Central memory CD8-positive, alpha-beta T cell (primary cell): ENCODE data around the gene NT5E.
"Not testable (repeated sequence)": the region's sequence is repeated elsewhere in the genome, so short reads cannot be mapped to it uniquely, and the experiment has no call there.

Experiments used
- ATAC-seq: fragments of 150-1000 bp; cut with Tn5 transposase; replicated peaks from 2 replicates; pipeline ENCODE4 v1.10.0; 2022; ENCODE audit warnings: mild to moderate bottlenecking, moderate FRiP score, moderate number of reproducible peaks; ENCODE audit not compliant: poor library complexity, severe bottlenecking; ENCODE audit errors: extremely low read depth
- DNase-seq, 2 donors: peaks; one replicate each; pipeline ENCODE4 v3.0.0; 2021; ENCODE audit warnings: low spot score in 2 of 2
- H3K27ac Mint-ChIP-seq: one replicate; pipeline ENCODE4 v1.8.0; 2022; ENCODE audit warnings: low read depth, mild to moderate bottlenecking, moderate library complexity, mixed read lengths
- H3K27me3 Mint-ChIP-seq: one replicate; pipeline ENCODE4 v1.8.0; 2022; ENCODE audit warnings: mixed read lengths
- H3K36me3 Mint-ChIP-seq: one replicate; pipeline ENCODE4 v1.8.0; 2022; ENCODE audit warnings: mild to moderate bottlenecking, moderate library complexity, mixed read lengths; ENCODE audit not compliant: insufficient read depth
- H3K4me1 Mint-ChIP-seq: one replicate; pipeline ENCODE4 v1.8.0; 2022; ENCODE audit warnings: mixed read lengths
- H3K4me3 Mint-ChIP-seq: one replicate; pipeline ENCODE4 v1.8.0; 2022; ENCODE audit warnings: mild to moderate bottlenecking, moderate library complexity, mixed read lengths
- H3K9me3 Mint-ChIP-seq: one replicate; pipeline ENCODE4 v1.8.0; 2022; ENCODE audit warnings: mixed read lengths

The NT5E gene

GRCh38 chr6:85449818-85450759, at the start of gene NT5E:
NT5E (plus strand) TSS chr6:85450083; CDS start chr6:85450140, 57 bp downstream.
- ATAC-seq: peak; percentile 63
- Mint-ChIP-seq H3K9me3 (no peaks in the 10 kb centered on the region), H3K4me1 (peaks cover 51% of the 10 kb centered on the region), H3K36me3 (peaks cover 10% of the 10 kb centered on the region), H3K27ac (peak within 1 kb of the TSS; percentile 49), H3K4me3 (peak within 1 kb of the TSS; percentile 88), H3K27me3 (peaks cover 63% of the 10 kb centered on the region)
- DNase-seq: peak; percentile 21 to 24

DNA sequence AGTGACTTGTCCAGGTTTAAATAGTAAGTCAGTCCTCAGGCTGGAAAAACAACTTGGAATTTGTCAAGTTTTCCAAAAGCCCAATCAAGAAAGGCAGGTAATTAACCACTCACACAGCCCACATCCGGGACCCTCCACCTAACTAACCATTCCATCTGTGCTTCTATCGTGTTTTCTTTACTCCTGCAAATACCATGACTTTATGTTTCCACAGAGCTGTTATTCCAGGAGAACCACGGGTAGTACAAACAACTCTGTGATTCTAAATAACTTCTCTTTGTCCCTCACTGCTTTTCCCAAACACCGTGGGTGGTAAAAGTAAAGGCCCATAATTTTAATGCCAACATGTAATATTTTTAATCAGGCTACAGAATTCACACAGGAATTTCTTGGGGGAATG, 49.6 kb upstream of the NT5E start:
- no peak overlapping the region for H3K4me3 Mint-ChIP-seq

GRCh38 chr6:85401186-85402021, 48.5 kb upstream of the NT5E start:
- no peak for DNase-seq
- H3K36me3 Mint-ChIP-seq: no peaks in the 10 kb centered on the region
- no peak overlapping the region for H3K4me3 Mint-ChIP-seq
- no peak for ATAC-seq
- no peaks in the 10 kb centered on the region for H3K9me3 Mint-ChIP-seq
- no peak overlapping the region for H3K27ac Mint-ChIP-seq
- H3K27me3 Mint-ChIP-seq: no peaks in the 10 kb centered on the region
- peaks cover 26% of the 10 kb centered on the region for H3K4me1 Mint-ChIP-seq

More for the DNA sequence above, 49.6 kb upstream of the NT5E start:
- no peak for ATAC-seq
- DNase-seq: no peak
- H3K27ac Mint-ChIP-seq: no peak overlapping the region
- peaks cover 19% of the 10 kb centered on the region for H3K4me1 Mint-ChIP-seq
- no peaks in the 10 kb centered on the region for H3K9me3 Mint-ChIP-seq
- no peaks in the 10 kb centered on the region for H3K27me3 Mint-ChIP-seq
- H3K36me3 Mint-ChIP-seq: no peaks in the 10 kb centered on the region

- no peak overlapping the region for H3K27ac Mint-ChIP-seq
- H3K27me3 Mint-ChIP-seq: no peaks in the 10 kb centered on the region
- no peak overlapping the region for H3K4me3 Mint-ChIP-seq
- DNase-seq (no peak), ATAC-seq (no peak)
- no peaks in the 10 kb centered on the region for H3K36me3 Mint-ChIP-seq
- H3K4me1 Mint-ChIP-seq: peaks cover 30% of the 10 kb centered on the region
- no peaks in the 10 kb centered on the region for H3K9me3 Mint-ChIP-seq
Measured at GRCh38 chr6:85402071-85402470, 47.8 kb upstream of the NT5E start.

DNA sequence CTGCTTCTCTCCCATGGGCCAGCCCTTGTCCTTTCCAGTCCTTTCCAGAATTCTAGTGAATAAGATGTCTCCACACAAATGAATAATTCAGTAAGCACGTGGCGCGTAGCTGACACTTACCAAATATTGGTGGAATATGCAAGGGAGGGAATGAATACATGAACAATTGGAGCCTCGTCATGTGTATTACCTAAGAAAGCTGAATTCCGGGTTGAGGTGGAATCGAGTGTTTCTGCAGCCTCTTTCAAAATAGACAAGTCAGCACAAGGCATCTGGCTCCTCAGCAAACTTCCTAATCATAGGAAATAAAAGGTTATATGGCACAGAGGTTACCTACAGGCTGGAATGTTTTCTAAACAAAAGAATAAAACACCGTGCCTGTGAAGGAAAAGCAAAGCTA, 47.0 kb upstream of the NT5E start:
- Mint-ChIP-seq H3K36me3 (no peaks in the 10 kb centered on the region), H3K4me3 (no peak overlapping the region), H3K4me1 (peaks cover 33% of the 10 kb centered on the region), H3K27ac (no peak overlapping the region), H3K9me3 (no peaks in the 10 kb centered on the region), H3K27me3 (no peaks in the 10 kb centered on the region)
- DNase-seq (no peak), ATAC-seq (no peak)

DNA sequence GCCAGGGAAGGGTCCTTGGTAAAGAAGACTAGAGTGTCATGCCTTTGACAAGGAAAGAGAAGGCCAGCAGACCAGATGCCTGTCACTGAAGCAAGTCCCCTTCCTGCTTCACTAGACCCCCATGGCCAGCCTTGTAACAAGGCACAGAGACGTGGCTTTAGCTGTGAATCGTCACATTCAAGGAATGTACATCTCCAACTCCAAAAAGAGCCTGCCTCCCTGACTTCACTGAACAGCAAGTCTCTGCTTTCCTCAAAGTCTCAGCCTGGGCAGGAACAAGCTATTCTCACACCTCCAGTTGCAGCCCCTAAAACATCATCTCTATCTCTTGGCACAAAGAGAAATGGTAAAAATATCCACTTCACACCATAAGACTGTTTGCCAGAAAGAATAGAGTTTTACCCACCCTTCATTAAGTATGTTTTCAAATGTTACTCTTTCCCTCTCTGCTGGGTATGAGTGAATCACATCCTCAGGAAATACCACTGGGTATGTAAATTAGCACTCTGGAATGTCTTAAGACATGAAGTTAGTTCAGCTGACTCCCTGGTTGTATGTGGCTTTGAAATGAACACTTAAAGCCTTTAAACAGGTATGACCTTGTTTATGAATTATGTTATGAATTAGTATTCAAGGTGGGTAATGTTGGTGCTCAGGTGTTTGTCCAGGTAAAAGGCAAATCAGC, 46.4 kb upstream of the NT5E start:
- no peaks in the 10 kb centered on the region for H3K27me3 Mint-ChIP-seq
- peaks cover 33% of the 10 kb centered on the region for H3K4me1 Mint-ChIP-seq
- no peak overlapping the region for H3K4me3 Mint-ChIP-seq
- H3K27ac Mint-ChIP-seq: no peak overlapping the region
- no peak for DNase-seq
- no peak for ATAC-seq
- no peaks in the 10 kb centered on the region for H3K9me3 Mint-ChIP-seq
- no peaks in the 10 kb centered on the region for H3K36me3 Mint-ChIP-seq

DNA sequence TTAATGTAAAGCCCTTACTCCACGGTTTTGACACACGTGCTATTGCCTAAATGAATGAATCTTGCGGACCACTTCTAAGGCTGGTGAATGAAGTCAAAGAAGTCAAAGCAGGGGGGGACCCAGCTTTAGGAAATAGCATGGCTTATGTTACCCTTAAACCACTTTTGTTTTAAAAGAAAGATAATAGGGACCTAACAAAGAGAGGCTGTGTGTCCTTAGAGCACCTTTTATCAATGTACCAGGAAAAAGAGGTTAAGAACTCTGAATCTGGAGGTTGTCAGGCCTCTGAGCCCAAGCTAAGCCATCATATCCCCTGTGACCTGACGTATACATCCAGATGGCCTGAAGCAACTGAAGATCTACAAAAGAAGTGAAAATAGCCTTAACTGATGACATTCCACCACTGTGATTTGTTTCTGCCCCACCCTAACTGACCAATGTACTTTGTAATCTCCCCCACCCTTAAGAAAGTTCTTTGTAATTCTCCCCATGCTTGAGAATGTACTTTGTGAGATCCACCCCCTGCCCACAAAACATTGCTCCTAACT, 45.8 kb upstream of the NT5E start:
- DNase-seq, ATAC-seq, H3K27me3 Mint-ChIP-seq, H3K27ac Mint-ChIP-seq, H3K4me3 Mint-ChIP-seq, H3K36me3 Mint-ChIP-seq, H3K9me3 Mint-ChIP-seq: not testable (repeated sequence)
- H3K4me1 Mint-ChIP-seq: peaks cover 33% of the 10 kb centered on the region

DNA sequence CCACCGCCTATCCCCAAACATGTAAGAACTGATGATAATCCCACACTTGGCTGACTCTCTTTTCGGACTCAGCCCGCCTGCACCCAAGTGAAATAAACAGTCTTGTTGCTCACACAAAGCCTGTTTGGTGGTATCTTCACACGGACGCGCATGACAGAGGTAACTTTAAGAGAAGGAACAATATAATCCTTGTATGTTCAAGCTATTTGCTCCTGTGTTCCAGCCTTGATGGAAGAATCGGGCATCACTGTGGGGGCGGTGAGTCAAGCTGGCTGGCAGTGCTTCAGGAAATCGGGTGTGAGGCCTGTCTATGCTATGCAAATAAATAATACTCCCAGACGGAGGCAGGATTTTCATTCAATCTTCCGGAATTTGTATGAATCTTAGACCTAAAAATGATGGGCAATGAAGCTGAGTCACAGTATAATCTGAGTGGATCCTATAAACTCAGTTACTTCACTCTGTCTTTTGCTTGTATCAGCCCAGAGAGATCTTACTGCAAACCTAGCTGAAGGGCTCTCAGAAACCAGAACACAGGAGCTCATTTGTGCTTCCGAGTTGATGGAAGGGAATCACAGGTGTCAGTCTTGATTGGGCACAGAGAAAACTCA, 45.2 kb upstream of the NT5E start:
- no peaks in the 10 kb centered on the region for H3K36me3 Mint-ChIP-seq
- H3K4me3 Mint-ChIP-seq: no peak overlapping the region
- H3K9me3 Mint-ChIP-seq: no peaks in the 10 kb centered on the region
- no peak overlapping the region for H3K27ac Mint-ChIP-seq
- DNase-seq: no peak
- H3K27me3 Mint-ChIP-seq: no peaks in the 10 kb centered on the region
- H3K4me1 Mint-ChIP-seq: peaks cover 33% of the 10 kb centered on the region
- ATAC-seq: no peak

DNA sequence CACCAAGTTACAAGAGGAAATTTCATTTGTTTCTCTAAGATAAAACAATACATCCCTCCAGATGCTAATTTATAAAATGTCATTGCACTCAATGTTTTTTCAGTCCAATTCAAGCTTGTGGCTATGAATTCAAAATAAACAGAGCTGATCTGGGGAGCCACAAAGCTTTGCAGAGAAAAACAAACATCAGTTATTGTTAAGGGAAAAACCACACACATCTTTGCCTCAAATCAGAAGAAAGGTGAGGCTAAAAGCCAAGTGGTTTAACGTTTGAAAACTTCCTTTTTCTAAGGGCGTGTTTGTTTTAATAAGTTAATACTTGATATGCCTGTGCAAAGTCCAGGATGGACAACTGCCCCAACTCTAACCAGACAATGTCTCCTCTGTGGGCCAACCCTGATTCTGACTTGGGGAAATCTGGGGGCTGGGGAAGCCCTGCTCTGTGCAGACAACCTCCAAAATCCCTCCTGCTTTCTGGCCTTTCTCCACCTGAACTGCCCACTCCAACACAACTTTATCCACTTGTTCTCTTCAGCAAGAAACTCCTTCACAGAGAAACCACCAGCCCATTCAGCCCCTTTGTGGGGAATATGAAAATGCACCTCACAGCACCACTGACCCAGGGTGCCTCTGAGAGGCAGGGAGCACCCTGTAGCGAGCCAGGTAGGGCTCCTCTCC, 44.6 kb upstream of the NT5E start:
- Mint-ChIP-seq H3K9me3 (no peaks in the 10 kb centered on the region), H3K36me3 (no peaks in the 10 kb centered on the region), H3K4me1 (peaks cover 33% of the 10 kb centered on the region), H3K4me3 (no peak overlapping the region), H3K27ac (no peak overlapping the region), H3K27me3 (no peaks in the 10 kb centered on the region)
- no peak for DNase-seq
- ATAC-seq: no peak

GRCh38 chr6:85405853-85406198, 44.1 kb upstream of the NT5E start:
- H3K27ac Mint-ChIP-seq: no peak overlapping the region
- H3K36me3 Mint-ChIP-seq: no peaks in the 10 kb centered on the region
- DNase-seq: no peak
- peaks cover under 1% of the 10 kb centered on the region for H3K27me3 Mint-ChIP-seq
- H3K9me3 Mint-ChIP-seq: no peaks in the 10 kb centered on the region
- no peak overlapping the region for H3K4me3 Mint-ChIP-seq
- peaks cover 33% of the 10 kb centered on the region for H3K4me1 Mint-ChIP-seq
- ATAC-seq: no peak

- Mint-ChIP-seq H3K4me3 (no peak overlapping the region), H3K9me3 (no peaks in the 10 kb centered on the region), H3K36me3 (no peaks in the 10 kb centered on the region), H3K4me1 (peaks cover 33% of the 10 kb centered on the region), H3K27me3 (peaks cover 9% of the 10 kb centered on the region), H3K27ac (no peak overlapping the region)
- DNase-seq: no peak
- no peak for ATAC-seq
Measured at GRCh38 chr6:85406641-85407075, 43.2 kb upstream of the NT5E start.
